Adrenal gland (tissue), 12 donors: ENCODE measurements around the gene MGMT. TPM values are rescaled to one million over a fixed set of nuclear protein-coding genes. Genes with fewer than 3 reads are reported as not detected.

Experiments used
- DNase-seq, 7 donors: peaks; one replicate each; pipeline ENCODE4 v3.0.0-alpha.2; 2019 to 2020
- H3K27ac ChIP-seq, 5 donors: fragments of 200-600 bp; sonication (generic) in 4 of 5; 1 replicate in 3 of 5; 2 replicates in 2 of 5; pipeline versions ENCODE4 v1.5.1 to v1.8.0; 2016 to 2020; ENCODE audit warnings: mild to moderate bottlenecking in 1 of 5
- H3K27me3 ChIP-seq: fragments of 200-600 bp; 2 replicates; pipeline ENCODE4 v1.8.0; 2021
- H3K36me3 ChIP-seq, 2 donors: fragments of 200-600 bp; replicated peaks in 1 of 2; 1 replicate in 1 of 2; 2 replicates in 1 of 2; pipeline versions ENCODE4 v1.5.1 to v1.8.0; 2018 to 2022
- H3K4me1 ChIP-seq, 2 donors: fragments of 200-600 bp; replicated peaks in 1 of 2; 1 replicate in 1 of 2; 2 replicates in 1 of 2; pipeline versions ENCODE4 v1.5.1 to v1.8.0; 2018 to 2021
- H3K4me3 ChIP-seq, 4 donors: fragments of 200-600 bp; sonication (generic) in 3 of 4; one replicate each; pipeline ENCODE4 v1.5.1; 2016 to 2018
- H3K9me3 ChIP-seq, 3 donors: fragments of 200-600 bp; sonication (generic) in 1 of 3; replicated peaks in 1 of 3; 1 replicate in 2 of 3; 2 replicates in 1 of 3; pipeline versions ENCODE4 v1.5.1 to v1.8.0; 2016 to 2021
- CTCF ChIP-seq, 6 experiments: fragments of 450-650 bp in 4 of 6; fragments of 200-600 bp in 2 of 6; sonication (generic) in 1 of 6; IDR thresholded peaks; 1 replicate in 5 of 6; 2 replicates in 1 of 6; pipeline versions ENCODE4 v1.5.1 to v1.8.0; 2016 to 2021; ENCODE audit warnings: antibody characterized with exemption in 6 of 6, mild to moderate bottlenecking in 2 of 6, moderate library complexity in 1 of 6
- POLR2A ChIP-seq, 2 donors: fragments of 450-650 bp; IDR thresholded peaks; one replicate each; pipeline ENCODE4 v1.6.1; 2017; ENCODE audit warnings: antibody characterized with exemption in 2 of 2, mild to moderate bottlenecking in 2 of 2, moderate library complexity in 1 of 2
- WGBS, 4 donors: extraction: QIAGEN DNeasy Blood & Tissue Kit in 2 of 4; methylation state at CpG; one replicate each; pipeline versions ENCODE4 v1.1.5 to v1.1.7; 2013 to 2017; 5-methylcytosine and 5-hydroxymethylcytosine counted together
- intact Hi-C, 2 donors: fragments of 100-400 bp; cut with DNase I; formaldehyde crosslinking; loops; one replicate each; pipeline versions ENCODE4 v1.14.1 to v1.15.0; 2022 to 2023
- polyA plus RNA-seq, 3 donors: library from polyadenylated mRNA; stranded (reverse); fragments of 200-250 nt in 2 of 3; fragments of 350-450 nt in 1 of 3; fragmentation: Illumina TruSeq in 1 of 3; extraction: RNeasy Lipid Tissue Mini Kit (QIAGEN cat#74804) in 1 of 3; gene quantifications; one replicate each; pipeline ENCODE4 v1.2.3, GENCODE V29; 2013 to 2014
- total RNA-seq, 9 donors: library from RNA; depleted of rRNA in 4 of 9; stranded (reverse); fragments of >200 nt in 4 of 9; fragments of 120-200 nt in 1 of 9; fragmentation: NEBNext Ultra II Directional in 1 of 9; extraction: Animal tissue kit (Norgen Biotek cat#: 25700) in 1 of 9; gene quantifications; one replicate each; pipeline versions ENCODE4 v1.1.0 to v1.2.4, GENCODE V29; 2013 to 2023
- donor health status: healthy with polysubstance abuse.
- donor health status: Bipolar disorder and iron deficiency.
- donor health status: DM: yes; HTN: yes; CAD: no.
- donor health status: DM: no; HTN: no; CAD: no.
- donor health status: DM: no; HTN: no; CAD: no.
- donor health status: DM: yes; HTN: yes; CAD: no.

MGMT gene
- total and polyA plus RNA-seq, 12 donors: 3.8 to 35.8 (median 21.2) TPM

- no peaks in the 10 kb centered on the region for H3K9me3 ChIP-seq
- no peaks in the 10 kb centered on the region for H3K36me3 ChIP-seq
- 93 to 95% (median 93%) methylated on average over 24 to 25 of the region's 25 CpGs for WGBS, 4 donors
- no peak overlapping the region for H3K4me3 ChIP-seq
- no peak overlapping the region for H3K27ac ChIP-seq
- DNase-seq: no peak
- TF ChIP-seq CTCF (IDR thresholded peaks at IDR 0.05) (no peak), POLR2A (IDR thresholded peaks at IDR 0.05) (no peak)
- intact Hi-C loops: no loop called here
- no peaks in the 10 kb centered on the region for H3K27me3 ChIP-seq
- H3K4me1 ChIP-seq: no peaks in the 10 kb centered on the region
Measured at GRCh38 chr10:129704786-129705525, 237.9 kb downstream of the MGMT start.

GRCh38 chr10:129705676-129706075 is 238.6 kb downstream of the MGMT start:
- no peaks in the 10 kb centered on the region for H3K9me3 ChIP-seq
- 81 to 98% (median 92%) methylated on average over 6 to 8 of the region's 8 CpGs for WGBS, 4 donors
- intact Hi-C loops: no loop called here
- H3K36me3 ChIP-seq: no peaks in the 10 kb centered on the region
- H3K4me1 ChIP-seq: no peaks in the 10 kb centered on the region
- TF ChIP-seq CTCF (IDR thresholded peaks at IDR 0.05) (no peak), POLR2A (IDR thresholded peaks at IDR 0.05) (no peak)
- H3K27ac ChIP-seq: no peak overlapping the region
- DNase-seq: no peak
- H3K27me3 ChIP-seq: no peaks in the 10 kb centered on the region
- H3K4me3 ChIP-seq: no peak overlapping the region

GRCh38 chr10:129706081-129706480 is 239.0 kb downstream of the MGMT start:
- Histone ChIP-seq H3K27ac (no peak overlapping the region), H3K4me3 (no peak overlapping the region), H3K36me3 (no peaks in the 10 kb centered on the region), H3K4me1 (no peaks in the 10 kb centered on the region), H3K9me3 (no peaks in the 10 kb centered on the region), H3K27me3 (no peaks in the 10 kb centered on the region)
- intact Hi-C loops: no loop called here
- WGBS, 4 donors: 97 to 98% (median 97%) methylated on average over 11 to 19 of the region's 19 CpGs
- no peak for TF ChIP-seq CTCF (IDR thresholded peaks at IDR 0.05)
- DNase-seq: no peak

- H3K36me3 ChIP-seq: no peaks in the 10 kb centered on the region
- no peak overlapping the region for H3K27ac ChIP-seq
- no peaks in the 10 kb centered on the region for H3K9me3 ChIP-seq
- 90 to 100% (median 93%) methylated on average over 2 to 11 of the region's 11 CpGs for WGBS, 4 donors
- H3K4me3 ChIP-seq: no peak overlapping the region
- H3K4me1 ChIP-seq: no peaks in the 10 kb centered on the region
- no peaks in the 10 kb centered on the region for H3K27me3 ChIP-seq
- TF ChIP-seq POLR2A (IDR thresholded peaks at IDR 0.05) (no peak), CTCF (IDR thresholded peaks at IDR 0.05) (no peak)
- DNase-seq: no peak
- intact Hi-C loops: no loop called here
Measured at GRCh38 chr10:129706523-129706922, 239.5 kb downstream of the MGMT start.
